ENCODE measurements around the gene LYPD6.

DNA sequence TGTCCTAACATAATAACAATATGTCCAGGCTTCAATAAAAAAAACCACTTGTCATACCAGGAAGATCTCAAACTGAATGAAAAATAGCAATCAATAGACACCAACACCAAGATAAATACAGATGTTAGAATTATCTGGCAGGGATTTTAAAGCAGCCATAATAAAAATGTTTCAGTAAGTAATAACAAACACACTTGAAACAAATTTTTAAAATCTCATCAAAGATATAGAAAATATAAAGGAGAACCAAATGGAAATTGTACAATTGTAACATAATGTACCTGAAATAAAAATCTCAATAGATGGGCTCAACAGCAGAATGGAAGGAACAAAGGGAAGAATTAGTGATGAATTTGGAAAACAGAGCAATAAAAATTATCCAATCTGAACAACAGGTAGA is 128.1 kb downstream of the LYPD6 start:
- TF ChIP-seq POLR2A (IDR thresholded peaks at IDR 0.05) = no peak
- TF ChIP-seq CTCF (IDR thresholded peaks at IDR 0.05) = no peak

All from Peyer's patch (tissue), 4 donors.